DMS79 (cell line): Measurements from ENCODE around the gene CD3G.

Experiments used
- DNase-seq: peaks from one replicate; lab custom pipeline; 2025; lab: John Stamatoyannopoulos, UW

The CD3G gene

DNA sequence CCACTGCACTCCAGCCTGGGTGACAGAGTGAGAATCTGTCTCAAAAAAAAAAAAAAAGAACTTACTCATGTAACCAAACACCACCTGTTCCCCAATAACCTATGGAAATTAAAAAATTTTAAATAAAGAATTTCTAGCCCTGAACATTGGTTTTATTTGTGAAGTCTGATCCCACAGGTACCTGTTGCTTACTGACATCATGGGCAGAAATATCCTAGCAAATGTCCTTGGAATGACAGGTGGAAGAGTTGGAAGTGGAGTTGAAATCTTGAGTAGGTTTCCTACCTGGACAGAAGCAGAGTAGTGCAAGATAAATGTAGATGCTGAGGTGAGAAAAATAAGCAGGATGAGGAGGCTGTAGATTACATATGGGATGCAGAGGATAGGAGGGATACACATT is 18.9 kb upstream of the CD3G start:
- no peak for DNase-seq

- no peak for DNase-seq
Measured at GRCh38 chr11:118328745-118329144, 15.4 kb upstream of the CD3G start.

GRCh38 chr11:118334745-118335144 is 9.4 kb upstream of the CD3G start:
- DNase-seq: no peak

- no peak for DNase-seq
Measured at GRCh38 chr11:118338637-118339061, 5.5 kb upstream of the CD3G start.

DNA sequence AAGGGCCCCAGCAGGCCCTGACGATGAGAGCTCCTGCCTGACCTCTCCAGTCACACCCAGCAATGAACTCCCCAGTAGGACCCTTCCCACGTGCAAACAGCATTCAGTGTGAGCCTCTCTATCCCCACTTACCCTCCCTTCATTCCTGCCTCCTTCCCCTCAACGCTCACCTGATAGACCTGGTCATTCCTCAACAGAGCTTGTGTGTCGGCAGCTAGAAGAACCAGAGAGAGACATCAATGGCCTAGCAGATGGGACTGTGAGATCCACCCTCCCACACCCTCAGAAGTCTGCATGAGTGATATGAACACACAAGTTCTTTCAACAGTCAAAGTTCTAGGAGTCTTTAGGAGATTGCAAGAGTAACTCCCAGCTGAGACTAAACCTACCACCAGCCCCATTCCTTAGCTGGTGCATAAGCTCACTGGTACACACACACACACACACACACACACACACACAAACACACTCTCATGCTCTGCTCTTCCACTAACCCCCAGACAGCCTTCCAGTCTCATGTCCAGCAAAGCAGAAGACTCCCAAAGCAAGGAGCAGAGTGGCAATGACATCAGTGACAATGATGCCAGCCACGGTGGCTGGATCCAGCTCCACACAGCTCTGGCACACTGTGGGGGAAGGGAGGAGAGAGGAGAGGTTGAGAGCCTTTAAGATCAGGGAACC is 4.7 kb upstream of the CD3G start:
- DNase-seq: no peak

DNA sequence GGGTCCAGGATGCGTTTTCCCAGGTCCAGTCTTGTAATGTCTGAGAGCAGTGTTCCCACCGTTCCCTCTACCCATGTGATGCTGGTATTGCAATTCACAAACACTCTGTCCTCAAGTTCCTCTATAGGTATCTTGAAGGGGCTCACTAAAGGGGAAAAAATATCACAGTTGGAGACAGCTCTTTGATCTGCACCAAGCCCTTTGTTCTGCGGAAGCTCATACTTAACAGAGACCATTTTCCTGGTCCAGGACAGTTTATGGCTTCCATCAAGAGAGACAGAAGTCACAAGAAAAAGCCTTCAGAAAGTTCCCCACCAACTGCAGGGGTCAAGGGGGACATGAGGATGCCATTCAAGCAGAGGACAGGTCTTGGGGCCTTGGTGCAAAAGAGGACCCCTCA is 3.7 kb upstream of the CD3G start:
- DNase-seq: no peak

DNA sequence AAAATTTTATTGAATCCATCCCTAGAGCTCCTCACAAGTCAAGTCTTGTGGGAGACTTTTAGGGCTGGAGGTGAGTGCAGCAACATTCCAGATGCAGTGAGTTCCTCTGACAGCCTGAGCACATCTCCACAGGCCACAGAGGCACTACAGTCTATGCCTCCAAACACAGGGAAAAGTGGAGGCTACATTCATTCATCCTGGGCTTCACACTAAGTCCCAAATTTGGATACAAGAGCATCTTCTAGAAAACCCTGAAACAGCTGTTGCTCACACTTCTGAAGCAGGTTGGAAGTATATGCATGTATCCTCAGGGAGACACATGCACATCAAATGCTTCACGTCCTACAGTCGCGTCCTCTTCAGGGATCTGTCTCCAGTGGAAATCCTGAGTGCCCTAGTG is 2.9 kb upstream of the CD3G start:
- DNase-seq: no peak

DNA sequence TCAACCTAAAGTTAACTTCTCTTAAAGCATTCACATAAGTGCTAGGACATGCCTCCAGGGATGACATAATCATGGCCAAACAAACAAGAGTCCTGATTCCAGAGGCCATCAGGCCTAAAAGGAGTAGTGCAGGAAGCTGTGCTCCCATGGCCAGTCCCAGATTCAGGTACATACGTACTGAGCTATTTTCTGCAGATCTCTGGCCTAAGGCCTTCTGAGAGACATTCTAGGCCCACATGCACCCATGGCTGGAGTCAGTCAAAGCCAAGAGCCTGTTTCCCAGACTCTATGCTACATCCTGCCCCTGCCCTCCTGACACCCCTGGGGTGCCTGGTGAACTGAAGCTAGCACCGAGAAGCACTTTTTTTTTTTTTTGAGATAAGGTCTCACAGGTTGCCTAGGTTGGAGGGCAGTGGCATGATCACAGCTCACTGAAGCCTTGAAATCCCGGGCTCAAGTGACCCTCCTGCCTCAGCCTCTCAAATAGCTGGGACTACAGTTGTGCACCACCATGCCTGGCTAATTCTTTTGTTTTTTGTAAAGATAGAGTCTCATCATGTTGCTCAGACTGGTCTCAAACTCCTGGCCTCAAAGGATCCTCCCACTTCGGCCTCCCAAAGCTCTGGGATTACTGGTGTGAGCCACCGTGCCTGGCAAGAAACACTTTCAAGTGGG is 2.2 kb upstream of the CD3G start:
- no peak for DNase-seq

DNA sequence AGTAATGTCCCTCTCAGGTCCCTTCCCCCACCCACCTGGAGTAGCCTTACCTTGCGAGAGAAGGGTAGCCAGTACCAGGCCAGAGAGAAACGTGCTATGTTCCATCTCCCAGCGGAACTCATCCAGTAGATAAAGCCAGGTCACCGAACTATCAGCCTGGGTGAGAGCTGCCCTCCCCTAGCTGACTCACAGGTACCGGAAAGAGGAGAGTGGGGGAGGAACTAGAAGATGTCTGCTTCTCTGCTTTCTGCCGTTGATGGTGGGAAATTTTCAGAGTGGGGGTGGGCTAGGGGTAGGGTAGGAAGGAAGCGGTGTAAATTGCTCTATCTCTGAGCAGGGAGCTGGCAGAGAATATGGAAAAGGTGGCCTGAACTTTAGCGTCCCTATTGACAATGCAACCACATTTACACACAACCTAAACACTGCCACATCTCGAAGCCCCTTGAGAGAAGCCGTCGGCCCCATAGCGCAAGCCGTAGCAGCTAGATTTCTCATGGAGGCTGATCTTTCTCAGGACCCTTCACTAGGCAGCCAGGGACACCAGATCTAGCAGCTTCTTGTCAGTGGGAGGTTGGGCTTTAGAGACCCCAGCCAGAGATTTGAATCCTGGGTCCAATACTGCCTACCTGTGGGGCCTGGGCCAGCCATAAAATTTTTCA is 1.5 kb upstream of the CD3G start, which contains the start of gene CD3D:
TSS of gene CD3D (minus strand) at position 203 of the 659 bp plus-strand sequence. CDS start at position 105, 98 bp downstream.
- no peak for DNase-seq

DNA sequence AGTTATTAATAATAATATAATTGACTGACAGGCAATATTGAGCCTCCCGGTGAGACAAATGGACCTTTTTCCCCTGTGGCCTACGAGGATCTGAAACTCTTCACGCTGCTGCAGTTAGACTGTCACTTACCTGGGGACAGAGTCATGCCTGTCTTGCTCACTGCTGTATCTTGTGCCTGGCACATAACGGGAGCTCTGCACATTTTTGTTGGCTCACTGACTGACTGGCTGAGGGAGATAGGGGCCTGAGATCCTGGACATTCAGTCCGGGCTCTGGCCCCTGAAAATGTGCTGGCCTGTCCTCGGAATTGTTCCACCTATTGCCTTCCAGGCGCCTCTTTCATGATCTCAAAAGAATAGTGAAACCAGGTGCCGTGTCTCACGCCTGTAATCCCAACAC is 896 bp upstream of the CD3G start:
- DNase-seq: no peak

DNA sequence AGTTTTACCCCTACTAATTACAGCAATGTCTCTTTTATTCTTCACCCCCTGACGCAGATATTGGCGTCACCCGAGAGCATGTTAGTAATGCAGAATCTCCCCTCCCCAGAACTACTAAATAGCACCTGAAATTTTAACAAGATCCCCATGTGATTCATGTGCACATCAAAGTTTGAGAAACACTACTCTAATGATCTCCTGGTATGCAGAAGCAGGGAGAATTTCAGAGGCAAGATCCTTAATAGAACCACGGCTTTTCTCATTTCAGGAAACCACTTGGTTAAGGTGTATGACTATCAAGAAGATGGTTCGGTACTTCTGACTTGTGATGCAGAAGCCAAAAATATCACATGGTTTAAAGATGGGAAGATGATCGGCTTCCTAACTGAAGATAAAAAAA is 5.3 kb downstream of the CD3G start:
- DNase-seq: no peak

DNA sequence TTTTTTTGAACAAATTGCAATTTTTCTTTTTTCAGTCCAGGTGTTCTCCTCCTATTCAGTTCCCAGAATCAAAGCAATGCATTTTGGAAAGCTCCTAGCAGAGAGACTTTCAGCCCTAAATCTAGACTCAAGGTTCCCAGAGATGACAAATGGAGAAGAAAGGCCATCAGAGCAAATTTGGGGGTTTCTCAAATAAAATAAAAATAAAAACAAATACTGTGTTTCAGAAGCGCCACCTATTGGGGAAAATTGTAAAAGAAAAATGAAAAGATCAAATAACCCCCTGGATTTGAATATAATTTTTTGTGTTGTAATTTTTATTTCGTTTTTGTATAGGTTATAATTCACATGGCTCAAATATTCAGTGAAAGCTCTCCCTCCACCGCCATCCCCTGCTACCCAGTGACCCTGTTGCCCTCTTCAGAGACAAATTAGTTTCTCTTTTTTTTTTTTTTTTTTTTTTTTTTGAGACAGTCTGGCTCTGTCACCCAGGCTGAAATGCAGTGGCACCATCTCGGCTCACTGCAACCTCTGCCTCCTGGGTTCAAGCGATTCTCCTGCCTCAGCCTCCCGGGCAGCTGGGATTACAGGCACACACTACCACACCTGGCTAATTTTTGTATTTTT is 9.1 kb downstream of the CD3G start:
- no peak for DNase-seq

DNA sequence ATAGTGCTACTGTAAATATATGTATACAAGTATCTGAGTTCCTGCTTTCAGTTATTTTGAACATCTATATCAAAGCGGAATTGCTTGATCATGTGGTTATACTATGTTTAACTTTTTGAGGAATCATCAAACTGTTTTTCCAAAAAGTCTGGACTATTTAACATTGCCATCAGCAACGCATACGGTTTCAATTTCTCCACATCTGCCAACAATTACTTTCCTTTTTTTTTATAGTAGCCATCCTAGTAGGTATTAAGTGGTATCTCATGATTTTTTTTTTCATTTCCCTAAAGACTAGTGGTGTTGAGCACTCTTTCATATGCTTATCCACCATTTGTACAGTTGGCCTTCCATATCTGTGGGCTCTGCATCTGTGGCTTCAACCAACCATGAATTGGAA is 13.9 kb downstream of the CD3G start:
- DNase-seq: no peak

DNA sequence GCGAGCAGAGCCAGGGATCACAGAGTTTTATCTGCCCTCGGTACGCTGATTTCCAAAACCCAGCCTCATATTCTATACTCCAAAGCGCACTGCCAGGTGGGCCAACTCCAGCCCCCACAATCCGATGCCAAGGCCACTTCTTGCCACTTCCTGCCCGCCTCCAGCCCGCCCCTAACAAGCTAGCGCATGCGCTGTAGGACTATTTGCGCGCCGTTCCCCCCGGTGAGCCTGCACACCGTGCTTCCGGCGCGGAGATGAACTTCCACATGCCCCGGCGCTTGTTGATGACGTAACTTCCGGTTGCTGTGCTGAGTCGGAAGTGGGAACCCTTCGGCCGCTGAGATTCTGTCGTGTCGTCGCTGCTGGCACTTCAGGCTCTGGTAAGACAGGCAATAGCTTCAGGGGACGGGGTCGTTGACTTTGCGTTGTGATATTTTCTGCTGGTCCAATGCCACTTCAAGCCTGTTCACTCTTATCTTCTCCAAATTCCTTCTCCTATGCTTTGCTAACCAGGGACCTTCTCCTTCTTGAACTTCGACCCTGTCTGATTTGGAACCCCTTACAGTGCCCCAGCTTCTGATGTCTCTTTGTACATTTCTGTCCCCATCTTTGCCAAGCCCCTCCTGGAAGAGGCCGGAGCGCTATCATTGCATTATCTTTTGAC is 15.3 kb downstream of the CD3G start, which contains the start of gene UBE4A:
TSS of gene UBE4A (plus strand) at position 306 of the 664 bp plus-strand sequence. CDS start 5,481 bp downstream, outside the sequence.
- DNase-seq: peak; percentile 96

DNA sequence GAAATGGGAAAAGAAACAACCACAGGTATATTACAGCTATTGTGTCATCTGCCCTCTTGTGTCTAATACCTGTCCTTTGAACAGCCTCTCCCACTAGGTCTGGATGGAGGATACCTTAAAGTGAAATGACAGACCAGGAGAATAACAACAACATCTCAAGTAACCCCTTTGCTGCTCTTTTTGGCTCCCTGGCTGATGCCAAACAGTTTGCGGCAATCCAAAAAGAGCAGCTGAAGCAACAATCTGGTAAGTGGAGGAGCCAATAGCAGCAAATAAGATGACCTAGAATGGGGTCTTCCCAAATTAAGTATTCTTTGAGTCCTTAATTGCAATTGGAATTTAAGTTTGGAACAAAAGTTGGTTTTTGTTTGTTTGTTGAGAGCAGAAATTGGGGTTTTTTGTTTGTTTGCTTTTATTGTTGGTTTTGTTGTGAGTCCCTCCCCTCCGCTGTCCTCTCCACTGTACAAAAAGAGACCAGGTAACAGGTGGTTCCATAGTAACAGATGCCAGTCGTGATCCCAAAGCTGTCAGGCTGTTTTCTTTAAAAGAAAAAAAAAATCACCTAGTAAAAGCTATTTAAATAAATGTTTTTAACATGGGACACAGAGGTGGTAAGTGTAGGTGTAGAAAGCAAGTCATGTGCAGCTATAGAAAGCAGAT is 20.9 kb downstream of the CD3G start:
- no peak for DNase-seq

- DNase-seq: no peak
Measured at GRCh38 chr11:118366287-118366686, 22.1 kb downstream of the CD3G start.

GRCh38 chr11:118370774-118371173 is 26.6 kb downstream of the CD3G start:
- DNase-seq: no peak

- DNase-seq: no peak
Measured at GRCh38 chr11:118373263-118373662, 29.1 kb downstream of the CD3G start.

DNA sequence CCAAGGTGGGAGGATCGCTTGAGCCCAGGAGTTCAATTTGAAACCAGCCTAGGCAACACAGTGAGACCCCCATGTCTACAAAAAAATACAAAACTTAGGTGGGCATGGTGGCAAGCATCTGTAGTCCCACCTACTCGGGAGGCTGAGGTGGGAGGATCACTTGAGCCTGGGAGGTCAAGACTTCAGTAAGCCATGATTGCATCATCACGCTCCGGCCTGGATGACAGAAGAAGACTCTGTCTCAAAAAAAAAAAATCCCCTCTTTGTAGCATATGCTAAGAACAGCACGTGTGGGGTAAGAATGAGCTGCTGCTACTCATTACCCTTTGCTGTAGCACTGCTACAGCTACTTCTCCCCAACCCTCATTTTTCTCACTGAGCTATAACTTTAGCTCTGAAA is 29.7 kb downstream of the CD3G start:
- DNase-seq: no peak

DNA sequence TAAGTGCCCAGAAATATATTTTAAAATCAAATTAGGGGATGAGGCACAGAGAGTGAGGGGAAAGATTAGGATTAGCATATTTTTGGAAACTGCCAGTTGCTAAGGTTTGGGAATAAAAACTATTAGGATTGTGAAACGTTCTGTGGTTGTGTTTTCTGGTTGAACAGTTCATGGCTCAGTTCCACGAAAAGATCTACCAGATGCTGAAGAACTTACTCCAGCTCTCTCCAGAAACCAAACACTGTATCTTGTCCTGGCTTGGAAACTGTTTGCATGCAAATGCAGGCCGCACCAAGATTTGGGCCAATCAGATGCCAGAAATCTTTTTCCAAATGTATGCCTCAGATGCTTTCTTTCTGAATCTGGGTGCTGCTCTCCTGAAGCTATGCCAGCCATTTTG is 30.6 kb downstream of the CD3G start:
- no peak for DNase-seq

DNA sequence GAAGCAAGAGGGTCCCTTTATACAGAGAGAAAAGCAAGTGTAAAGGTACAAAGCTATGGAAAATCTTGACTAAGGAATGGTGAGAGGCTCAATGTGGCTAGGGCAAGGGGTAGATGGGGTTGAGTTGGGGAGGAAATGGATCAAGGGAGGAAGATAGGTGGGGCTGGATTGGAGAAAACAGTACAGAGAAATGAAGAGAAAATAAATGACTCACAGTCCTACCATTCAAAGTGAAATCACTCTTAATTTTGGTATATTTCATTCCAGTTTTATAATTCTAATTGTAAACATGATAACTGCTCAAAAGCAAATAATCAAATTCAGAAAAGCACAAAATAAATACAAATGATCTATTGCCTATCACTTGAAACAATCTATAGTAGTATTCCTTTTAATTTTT is 31.8 kb downstream of the CD3G start:
- DNase-seq: no peak

GRCh38 chr11:118379497-118379896 is 35.4 kb downstream of the CD3G start:
- DNase-seq: no peak
